ENCODE data around the gene CFL1.

Gene CFL1

DNA sequence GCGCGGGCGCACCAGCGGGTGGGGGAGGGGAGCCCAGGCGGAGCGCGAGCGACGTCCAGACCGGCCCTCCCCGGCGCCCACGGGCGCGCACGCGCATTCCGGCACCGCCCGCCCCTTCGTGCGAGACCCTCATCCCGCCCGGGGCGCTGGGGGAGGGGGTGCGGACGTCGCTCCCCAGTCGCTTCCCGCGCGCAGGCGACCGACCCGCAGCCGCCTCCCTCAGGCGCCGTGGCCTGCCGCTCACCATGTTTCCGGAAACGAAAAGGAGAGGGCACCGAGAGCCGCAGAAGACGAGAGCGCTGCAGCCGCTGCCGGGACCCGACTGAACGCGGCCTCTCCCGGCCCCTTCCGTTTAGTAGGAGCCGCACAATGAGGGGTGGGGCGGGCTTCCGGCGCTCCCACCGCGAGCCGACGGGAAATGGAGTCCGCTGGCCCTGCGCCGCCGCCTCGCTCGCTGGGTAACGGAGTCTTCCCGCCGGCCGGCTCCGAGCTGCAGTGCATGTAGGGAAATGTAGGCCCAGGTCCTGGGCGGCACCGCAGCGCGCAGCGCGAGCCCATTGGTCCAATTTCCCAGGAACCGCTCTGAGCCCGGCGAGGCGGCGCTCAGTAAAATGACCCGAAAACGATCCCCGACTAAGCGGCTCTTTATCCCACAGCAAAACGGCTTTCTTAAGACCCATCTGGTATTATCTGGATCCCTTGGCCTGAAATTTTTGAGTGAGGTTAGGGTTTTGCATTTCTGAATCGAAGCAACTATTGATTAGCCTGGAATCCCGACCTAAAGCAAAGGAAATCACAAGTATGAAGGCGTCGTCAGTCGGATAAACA lies at the start of gene CFL1:
Gene CFL1, minus strand, starts transcription at position 328 of the 828 bp plus-strand sequence. Its CDS starts 81 bp downstream, at position 247.
- peak; percentile 88 for DNase-seq (ENCODE audit: extremely low read depth, low read depth)
- peak within 1 kb of the TSS; percentile 80 for H3K4me3 ChIP-seq (replicated peaks; ENCODE audit: low read depth, low read length)
- TF ChIP-seq, protein P1, sequence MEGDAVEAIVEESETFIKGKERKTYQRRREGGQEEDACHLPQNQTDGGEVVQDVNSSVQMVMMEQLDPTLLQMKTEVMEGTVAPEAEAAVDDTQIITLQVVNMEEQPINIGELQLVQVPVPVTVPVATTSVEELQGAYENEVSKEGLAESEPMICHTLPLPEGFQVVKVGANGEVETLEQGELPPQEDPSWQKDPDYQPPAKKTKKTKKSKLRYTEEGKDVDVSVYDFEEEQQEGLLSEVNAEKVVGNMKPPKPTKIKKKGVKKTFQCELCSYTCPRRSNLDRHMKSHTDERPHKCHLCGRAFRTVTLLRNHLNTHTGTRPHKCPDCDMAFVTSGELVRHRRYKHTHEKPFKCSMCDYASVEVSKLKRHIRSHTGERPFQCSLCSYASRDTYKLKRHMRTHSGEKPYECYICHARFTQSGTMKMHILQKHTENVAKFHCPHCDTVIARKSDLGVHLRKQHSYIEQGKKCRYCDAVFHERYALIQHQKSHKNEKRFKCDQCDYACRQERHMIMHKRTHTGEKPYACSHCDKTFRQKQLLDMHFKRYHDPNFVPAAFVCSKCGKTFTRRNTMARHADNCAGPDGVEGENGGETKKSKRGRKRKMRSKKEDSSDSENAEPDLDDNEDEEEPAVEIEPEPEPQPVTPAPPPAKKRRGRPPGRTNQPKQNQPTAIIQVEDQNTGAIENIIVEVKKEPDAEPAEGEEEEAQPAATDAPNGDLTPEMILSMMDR (IDR thresholded peaks at IDR 0.05; ENCODE audit: low read depth, low read length, missing control alignments), result no peak

DNA sequence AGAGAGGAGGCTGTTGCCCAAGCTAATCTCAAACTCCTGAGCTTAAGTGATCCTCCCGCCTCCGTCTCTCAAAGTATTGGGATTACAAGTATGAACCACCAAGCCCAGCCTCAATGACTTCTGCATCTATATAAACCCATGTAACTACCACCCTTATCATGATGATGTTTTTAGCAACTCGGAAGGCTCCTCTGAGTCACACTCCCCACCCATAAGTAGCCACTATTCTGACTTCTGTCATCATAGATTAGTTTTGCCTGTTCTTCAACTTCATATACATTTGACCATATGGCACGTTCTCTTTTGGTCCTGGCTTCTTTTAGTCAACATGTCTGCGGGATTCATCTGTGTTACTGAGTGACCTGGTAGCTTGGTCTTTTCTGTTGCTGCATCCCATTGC lies 48.6 kb upstream of the CFL1 start:
- H3K4me3 ChIP-seq (replicated peaks; ENCODE audit: low read depth, low read length), result no peak overlapping the region

DNA sequence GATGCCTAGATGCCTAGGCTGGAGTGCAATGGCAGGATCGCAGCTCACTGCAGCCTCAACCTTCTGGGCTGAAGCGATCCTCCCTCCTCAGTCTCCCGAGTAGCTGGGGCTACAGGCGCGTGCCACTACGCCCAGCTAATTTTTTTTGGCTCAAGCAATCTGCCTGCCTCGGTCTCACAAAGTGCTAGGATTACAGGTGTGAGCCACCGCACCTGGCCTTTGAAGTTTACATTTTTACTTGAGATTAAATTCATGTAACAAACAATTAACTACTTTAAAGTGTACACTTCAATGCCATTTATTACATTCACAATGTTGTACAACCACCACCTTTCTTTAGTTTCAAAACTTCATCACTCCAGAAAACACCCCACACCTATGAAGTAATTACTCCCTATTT lies 45.7 kb upstream of the CFL1 start:
- TF ChIP-seq, protein P1 (IDR thresholded peaks at IDR 0.05; ENCODE audit: low read depth, low read length, missing control alignments), result no peak
- no peak for DNase-seq (ENCODE audit: extremely low read depth, low read depth)
- no peak overlapping the region for H3K4me3 ChIP-seq (replicated peaks; ENCODE audit: low read depth, low read length)

More for the DNA sequence above, 48.6 kb upstream of the CFL1 start:
- DNase-seq (ENCODE audit: extremely low read depth, low read depth), result no peak
- TF ChIP-seq, protein P1 (IDR thresholded peaks at IDR 0.05; ENCODE audit: low read depth, low read length, missing control alignments), result no peak

DNA sequence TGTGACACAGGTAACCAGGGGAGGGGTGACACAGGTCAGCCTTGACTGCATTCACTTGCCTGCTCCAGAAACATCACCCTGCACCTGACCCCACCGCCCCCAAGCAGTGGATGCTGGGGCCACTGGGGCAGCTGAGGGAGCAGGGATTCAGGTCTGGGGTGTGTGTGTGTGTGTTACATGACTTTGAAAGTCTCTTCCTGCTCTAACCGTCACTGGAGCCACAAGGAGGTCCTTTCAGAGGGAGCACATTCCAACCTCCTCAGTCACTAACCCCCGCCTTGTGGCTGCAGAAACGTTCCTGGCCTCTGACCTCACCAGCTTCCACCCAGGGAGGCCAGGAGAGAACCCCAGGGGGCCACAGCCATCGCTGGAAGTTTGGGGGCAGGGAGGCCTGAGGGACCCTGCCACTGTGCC lies 45.1 kb upstream of the CFL1 start:
- no peak overlapping the region for H3K4me3 ChIP-seq (replicated peaks; ENCODE audit: low read depth, low read length)
- TF ChIP-seq, protein P1 (IDR thresholded peaks at IDR 0.05; ENCODE audit: low read depth, low read length, missing control alignments), result no peak
- no peak for DNase-seq (ENCODE audit: extremely low read depth, low read depth)

DNA sequence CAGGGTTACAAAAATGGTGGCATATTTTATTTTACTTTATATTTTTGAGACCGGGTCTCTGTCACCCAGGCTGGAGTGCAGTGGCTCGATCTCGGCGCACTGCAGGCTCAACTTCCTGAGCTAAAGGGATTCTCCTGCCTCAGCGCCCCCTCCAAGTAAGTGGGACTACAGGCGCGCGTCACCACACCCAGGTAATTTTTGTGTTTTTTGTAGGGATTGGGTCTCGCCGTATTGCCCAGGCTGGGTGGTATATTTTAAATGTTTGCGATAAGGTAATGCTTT lies 42.9 kb upstream of the CFL1 start:
- H3K4me3 ChIP-seq (replicated peaks; ENCODE audit: low read depth, low read length), result peak overlapping the region; percentile 71
- DNase-seq (ENCODE audit: extremely low read depth, low read depth), result no peak
- TF ChIP-seq, protein P1 (IDR thresholded peaks at IDR 0.05; ENCODE audit: low read depth, low read length, missing control alignments), result no peak

DNA sequence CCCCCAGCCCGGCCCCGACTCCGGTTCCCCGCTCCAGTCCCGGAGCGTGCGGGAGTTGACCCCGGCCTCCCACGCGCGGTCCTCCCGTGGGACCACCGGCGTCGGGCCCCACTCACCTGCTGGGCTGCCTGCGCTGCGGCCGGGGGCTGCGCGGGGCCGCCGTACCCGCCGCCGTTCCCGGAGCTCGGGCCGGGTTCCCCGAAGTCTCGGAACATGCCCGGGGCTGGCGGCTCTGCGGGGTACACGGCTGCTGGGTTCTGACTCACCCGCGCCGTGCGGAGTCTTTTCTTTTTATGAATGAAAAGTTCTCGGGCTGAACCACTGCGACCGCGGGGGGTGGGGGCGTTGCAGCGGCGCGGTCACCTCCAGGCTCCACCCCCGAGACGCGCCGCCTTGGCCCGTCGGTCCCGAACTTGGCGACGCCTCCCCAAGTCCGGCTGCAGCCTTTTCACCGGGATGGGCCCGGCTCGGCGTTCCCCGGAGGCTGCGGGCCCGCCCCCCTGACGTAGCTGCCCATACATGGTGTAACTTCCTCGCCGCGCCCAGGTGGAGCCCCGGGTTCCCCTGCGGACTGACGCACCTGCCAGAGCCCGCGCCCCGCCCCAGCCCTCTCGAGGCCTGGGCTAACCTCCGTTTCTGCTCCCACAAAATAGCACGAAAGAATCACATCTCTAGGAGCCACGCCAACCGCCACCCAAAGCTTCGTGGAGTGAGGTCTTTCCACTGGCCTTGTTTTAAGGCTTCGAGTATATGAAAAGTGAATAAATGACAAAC lies 42.3 kb upstream of the CFL1 start, which contains the start of gene FOSL1:
Gene FOSL1, minus strand, starts transcription at position 264 of the 774 bp plus-strand sequence. Its CDS starts 49 bp downstream, at position 215.
- TF ChIP-seq, protein P1 (IDR thresholded peaks at IDR 0.05; ENCODE audit: low read depth, low read length, missing control alignments), result no peak
- H3K4me3 ChIP-seq (replicated peaks; ENCODE audit: low read depth, low read length), result peak within 1 kb of the TSS; percentile 71
- DNase-seq (ENCODE audit: extremely low read depth, low read depth), result no peak
